Muscle of back (tissue), 11 donors: ENCODE data around the gene DTX2. TPM values are rescaled to one million over a fixed set of nuclear protein-coding genes. Genes with fewer than 3 reads are reported as not detected.
A peak's percentile ranks its signal among the peaks of the same experiment; 100 is the strongest.
"Not testable (repeated sequence)": the region's sequence is repeated elsewhere in the genome, so short reads cannot be mapped to it uniquely, and the experiment has no call there.

ENCODE experiments used
- DNase-seq, 3 donors: peaks; one replicate each; pipeline versions ENCODE4 v3.0.0 to v3.0.0-alpha.2; 2013
- polyA plus RNA-seq, 10 donors: library from polyadenylated mRNA; unstranded; fragments of 120-200 nt; gene quantifications; one replicate each; pipeline ENCODE4 v1.2.1, GENCODE V29; 2013; ENCODE audit not compliant: insufficient read length in 10 of 10

Gene DTX2
- polyA plus RNA-seq, 10 donors, result 5.3 to 9.3 (median 7.2) TPM

DNA sequence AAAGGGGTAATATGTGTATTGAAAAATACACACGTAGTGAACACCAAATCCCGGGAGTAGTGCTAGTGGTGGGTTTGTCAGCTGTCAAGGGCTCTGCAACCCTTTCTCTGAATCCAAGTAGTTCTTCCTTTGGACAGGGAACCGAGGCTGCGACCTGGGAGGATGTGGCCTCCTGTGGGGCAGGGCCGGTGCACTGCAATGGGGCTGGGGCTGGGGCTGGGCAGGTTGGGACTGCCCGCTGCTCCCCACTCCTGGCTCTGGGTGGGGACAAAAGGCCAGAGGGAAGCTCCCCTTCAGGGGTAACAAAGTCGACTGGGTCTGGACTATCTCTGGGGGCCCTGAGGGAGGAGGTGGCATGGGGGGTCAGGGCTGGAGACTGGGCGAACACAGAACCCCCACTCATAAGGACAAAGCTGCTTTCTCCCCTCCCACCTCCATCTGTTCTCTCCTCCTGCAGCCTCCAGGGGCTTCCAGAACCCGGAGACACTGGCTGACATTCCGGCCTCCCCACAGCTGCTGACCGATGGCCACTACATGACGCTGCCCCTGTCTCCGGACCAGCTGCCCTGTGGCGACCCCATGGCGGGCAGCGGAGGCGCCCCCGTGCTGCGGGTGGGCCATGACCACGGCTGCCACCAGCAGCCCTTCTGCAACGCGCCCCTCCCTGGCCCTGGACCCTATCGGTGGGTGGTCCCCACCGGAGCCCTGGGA is 49.8 kb downstream of the DTX2 start:
- not testable (repeated sequence) for DNase-seq

DNA sequence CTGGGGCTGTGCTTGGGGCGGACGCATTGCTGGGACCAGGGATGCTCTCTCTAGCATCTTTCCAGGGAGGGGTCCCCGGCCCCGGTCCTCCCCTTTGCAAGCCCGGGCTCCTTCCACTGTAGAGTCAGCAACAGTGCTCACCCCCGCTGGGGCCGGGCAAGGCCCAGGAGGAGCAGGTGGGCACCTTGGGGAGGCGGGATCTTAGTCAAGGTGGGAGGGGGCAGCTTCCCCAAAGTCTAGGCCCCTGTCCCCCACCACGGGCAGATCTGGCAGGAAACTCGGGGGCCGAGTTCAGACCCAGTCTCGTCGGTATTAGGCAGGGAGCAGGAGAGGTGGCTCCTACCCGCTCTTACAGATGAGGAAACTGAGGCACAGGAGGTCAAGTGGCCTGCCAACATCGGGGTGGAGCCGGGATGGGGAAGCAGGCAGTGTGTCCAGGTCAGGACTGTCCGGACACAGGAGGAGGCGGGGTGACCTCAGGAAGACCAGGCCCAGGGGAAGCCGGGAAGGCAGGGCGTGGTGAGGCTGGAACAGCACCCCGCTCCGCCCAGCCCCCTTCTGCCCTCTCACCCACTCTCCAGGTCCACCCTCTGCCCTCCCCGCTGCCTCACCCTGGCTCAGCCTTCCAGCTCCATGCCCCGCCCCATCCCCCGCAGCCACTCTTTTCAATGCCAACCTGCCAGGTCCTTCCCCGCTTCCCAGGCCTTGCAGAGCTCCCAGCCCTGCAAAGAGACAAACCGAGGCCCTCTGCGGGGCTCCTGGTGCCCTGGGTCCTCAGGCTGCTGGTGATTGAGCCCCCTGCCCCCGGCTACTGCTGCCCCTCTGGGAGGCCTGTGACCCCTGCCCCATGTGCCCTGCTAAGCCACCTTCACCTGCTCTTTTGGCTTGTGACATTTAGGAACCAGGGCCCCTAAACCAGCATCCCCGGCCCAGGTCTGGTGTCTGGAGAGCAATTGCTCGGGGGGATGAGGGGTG is 50.7 kb downstream of the DTX2 start:
- DNase-seq, result not testable (repeated sequence)

DNA sequence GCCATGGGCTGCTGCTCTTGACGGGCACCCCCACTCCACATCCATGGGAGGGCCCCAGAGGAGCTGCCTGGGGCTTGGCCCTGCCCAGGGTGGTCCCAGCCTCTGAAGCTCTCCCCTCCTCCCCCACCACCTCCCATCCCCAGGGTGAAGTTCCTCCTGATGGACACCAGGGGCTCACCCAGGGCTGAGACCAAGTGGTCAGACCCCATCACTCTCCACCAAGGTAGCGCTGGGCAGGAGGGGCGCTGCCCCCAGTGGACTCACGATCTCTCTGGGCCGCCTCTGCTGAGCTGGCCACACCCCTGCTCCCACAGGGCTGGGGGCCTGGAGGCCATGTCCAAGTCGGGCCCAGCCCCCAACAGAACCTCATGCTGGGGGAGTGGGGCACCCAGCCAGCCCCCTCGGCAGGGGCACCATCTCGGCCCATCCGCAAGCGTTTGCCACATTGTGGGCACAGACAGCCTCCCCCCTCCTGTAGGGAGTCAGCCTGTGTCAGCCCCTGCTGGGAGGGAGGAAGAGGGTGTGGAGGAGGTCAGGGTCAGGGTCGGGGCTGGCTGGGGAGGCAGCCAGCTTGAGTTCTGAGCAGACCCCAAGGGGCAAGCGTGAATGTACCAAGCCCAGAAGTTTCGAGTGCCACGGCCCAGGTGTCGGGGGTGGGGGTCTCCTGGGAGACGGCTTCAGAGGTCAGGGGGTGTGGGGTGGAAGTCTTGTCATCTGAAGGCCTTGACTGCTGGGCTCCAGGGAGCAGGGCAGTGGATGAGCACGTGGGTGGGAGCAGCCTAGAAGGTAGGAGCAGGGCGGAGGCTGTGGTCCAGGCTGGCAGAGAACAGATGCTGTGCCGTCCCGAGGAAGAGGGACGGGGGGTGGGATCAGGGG is 51.7 kb downstream of the DTX2 start:
- peak in 1 of 3 donors; percentile 6 for DNase-seq

DNA sequence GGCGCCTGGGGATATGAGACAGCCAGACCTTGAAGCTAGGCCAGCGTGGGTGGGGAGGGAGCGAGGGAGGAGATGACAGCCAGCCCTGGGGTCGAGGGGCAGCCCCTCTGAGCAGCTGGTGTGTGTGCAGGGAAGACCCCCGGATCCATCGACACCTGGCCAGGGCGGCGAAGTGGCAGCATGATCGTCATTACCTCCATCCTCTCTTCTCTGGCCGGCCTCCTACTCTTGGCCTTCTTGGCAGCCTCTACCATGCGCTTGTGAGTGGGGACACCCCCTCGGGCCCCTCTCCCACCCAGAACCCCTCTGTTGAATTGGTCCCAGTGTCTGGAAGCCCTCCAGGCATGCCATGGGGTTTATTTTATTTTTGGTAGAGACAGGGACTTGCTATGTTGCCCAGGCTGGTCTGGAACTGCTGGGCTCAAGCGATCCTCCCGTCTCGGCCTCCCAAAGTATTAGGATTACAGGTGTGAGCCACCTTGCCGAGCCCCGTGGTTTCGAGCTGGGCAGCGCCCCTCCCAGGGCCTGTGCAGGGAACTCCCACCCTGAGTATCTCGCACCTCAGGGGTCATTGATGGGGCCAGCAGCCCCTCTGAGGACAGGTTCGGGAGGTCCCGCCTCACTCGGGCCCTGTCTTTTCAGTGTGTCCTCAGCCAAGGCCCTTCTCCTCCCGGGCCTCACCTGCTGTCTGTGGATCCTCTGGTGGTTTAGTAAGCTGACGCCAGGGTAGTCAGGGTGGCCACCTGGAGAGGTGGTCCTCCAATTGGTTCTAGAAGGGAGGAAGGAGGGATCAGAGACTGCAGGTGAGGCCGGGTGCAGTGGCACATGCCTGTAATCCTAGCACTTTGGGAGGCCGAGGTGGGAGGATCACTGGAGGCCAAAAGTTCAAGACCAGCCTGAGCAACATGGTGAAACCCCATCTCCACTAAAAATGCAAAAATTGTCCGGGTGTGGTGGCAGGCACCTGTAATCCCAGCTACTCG is 52.6 kb downstream of the DTX2 start:
- DNase-seq, result peak in 1 of 3 donors; percentile 1

DNA sequence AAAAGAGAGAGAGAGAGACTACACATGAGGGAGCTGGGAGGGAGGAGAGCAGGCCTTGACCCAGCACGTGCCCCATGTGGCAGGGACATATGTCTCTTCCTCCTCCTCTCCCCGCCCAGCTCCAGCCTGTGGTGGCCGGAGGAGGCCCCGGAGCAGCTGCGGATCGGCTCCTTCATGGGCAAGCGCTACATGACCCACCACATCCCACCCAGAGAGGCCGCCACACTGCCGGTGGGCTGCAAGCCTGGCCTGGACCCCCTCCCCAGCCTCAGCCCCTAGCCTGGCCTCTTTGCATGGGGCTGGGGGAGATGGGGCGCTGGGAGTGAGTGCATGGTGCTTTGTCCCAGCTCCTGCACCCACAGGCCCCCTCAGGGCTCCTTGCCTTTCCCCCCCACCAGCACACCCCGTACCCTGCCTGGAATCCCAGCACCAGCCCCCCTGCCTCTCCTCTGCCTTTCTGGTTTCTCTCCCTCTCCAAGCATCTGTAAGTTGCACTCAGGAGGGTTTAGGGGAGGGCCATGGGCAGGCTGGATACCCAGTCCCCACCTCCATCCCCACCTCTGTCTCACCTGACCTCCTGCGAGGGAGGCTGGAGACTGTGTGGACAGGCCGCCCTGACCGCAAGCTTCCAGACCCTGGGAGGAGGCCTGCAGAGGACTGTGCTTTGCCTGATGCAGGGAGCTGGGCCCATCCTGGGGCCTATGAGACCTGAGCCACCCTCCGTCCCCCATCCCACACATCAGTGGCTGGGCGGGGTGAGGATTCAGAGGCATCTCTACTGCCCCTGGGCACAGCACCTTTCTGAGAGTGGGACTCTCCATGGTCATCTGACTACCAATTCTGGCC is 53.6 kb downstream of the DTX2 start:
- peak in 1 of 3 donors; percentile 4 for DNase-seq

DNA sequence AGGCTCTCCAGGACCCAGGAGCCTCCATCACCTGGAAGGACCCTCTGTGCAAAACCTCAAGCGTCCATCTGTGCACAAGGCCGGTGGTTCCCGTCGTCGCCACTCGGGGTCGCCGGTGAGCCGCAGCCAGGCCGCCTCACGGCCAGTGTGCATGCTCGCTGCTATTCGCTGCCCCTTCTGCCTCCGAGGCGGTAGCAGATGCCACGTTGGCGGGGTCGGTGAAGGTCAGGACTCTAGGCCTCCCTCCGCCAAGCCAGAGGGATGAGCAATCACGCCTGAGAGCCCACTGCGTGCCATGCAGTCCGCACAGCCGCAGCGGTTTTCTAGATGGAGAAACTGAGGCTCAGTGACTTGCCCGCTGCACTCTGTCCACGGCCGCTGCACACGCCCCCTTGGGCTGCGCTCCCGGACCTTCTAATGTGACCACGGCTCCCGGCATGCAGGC is 54.5 kb downstream of the DTX2 start:
- DNase-seq, result peak in 2 of 3 donors; percentile 17 to 53

DNA sequence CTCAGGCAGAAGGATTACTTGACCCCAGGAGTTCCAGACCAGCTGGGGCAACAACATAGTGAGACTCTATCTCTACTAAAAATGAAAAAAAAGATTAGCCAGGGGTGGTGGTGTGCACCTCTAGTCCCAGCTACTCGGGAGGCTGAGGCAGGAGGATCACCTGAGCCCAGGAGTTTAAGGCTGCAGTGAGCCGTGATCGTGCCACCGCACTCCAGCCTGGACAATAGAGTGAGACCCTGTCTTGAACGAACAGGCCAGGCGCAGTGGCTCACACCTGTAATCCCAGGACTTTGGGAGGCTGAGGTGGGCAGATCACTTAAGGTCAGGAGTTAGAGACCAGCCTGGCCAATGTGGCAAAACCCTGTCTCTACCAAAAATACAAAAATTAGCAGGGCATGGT is 55.4 kb downstream of the DTX2 start:
- not testable (repeated sequence) for DNase-seq

DNA sequence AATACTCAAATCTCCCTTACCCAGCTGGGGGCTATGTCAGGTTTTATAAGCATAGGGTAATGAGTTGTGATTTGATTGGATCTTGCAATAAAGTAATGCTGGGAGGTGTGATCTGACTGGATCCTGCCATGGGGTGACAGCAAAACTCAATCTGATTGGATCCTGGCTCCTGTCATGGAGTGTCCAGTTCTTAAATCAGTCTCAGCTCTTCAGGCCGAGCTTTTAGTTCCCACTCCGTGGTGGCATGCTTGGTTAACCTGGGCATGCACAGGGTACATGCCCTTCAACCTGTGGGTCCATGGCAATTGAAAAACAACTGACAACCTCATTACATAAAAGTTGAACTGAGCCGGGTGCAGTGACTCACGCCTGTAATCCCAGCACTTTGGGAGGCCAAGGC is 64.7 kb downstream of the DTX2 start:
- DNase-seq, result not testable (repeated sequence)

DNA sequence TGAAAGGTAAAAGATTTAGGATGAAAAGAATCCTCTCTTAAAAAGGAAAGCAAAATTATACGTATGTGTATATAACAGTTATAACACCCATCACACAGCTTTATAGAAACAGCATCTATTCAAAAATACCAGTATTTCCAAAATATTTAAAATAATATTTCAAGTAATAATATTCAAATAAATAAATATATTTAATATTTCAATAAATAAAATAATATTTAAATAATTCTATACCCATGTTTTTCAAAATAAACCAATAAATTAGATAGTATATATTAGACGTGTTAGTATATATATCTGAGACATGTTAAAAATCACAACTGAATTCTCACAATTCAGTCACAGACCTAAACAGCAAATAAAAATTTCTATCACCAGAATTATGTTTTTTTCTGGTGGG is 70.1 kb downstream of the DTX2 start:
- DNase-seq, result not testable (repeated sequence)

DNA sequence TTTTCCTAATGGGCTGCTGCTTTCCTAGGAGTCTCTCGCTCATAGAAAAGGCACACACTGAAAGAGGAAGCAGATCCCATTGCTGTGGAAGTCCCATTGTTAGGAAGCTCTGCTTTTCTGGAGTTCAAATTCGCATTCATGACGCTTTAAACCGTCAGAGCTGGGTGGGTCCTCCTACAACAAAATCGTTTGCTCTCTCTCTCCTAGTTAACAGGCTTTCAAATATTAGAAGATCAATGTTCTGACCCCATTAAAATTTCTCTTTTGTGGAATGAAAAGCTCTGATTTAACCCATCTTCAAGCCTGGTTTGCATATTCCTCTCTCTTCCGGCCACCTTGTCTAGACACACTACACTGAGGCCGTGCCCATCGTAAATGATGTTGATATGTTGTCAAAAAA is 81.7 kb downstream of the DTX2 start, which contains the start of gene SPDYE16:
TSS of gene SPDYE16 (minus strand) at position 101 of the 400 bp plus-strand sequence. CDS start 1,838 bp downstream, outside the sequence.
- DNase-seq, result not testable (repeated sequence)

DNA sequence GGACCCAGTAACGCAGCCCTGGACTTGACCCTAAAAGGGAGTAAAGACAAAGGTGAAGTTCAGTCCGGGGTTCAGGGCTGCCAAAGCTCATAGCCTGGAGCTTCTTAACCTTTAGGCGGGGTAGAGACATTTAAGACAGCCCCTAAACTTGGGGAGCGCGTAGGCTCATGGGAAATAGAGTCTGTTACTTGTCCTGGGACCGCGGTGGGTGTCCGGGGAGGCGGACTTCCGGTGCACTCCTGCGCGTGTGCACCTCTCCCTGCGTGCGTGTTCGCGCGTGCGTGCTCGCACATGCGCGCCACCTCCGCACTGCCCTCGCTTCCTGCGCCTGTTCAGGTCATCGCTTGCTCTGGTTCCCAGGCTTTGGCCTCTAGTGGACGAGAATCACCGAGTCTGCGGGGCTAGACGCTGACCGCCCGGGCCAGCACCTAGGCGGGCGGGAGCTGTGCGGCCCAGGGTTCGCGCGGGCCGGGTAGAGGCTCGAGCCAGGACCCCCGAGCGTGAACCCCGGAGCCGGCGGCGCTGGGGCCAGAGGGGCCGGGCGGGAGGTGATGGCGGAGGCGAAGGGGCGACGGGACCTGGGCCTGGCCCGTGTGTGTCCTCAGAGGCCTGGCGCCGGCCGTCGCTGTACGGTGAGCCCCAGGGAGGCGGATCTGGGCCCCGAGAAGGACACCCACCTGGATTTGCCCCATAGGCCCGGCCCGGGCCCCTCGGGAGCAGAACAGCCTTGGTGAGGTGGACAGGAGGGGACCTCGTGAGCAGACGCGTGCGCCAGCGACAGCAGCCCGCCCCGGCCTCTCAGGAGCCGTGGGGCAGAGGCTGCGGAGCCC is 87.7 kb downstream of the DTX2 start:
- DNase-seq, result peak; percentile 86 to 94 (median 89)

DNA sequence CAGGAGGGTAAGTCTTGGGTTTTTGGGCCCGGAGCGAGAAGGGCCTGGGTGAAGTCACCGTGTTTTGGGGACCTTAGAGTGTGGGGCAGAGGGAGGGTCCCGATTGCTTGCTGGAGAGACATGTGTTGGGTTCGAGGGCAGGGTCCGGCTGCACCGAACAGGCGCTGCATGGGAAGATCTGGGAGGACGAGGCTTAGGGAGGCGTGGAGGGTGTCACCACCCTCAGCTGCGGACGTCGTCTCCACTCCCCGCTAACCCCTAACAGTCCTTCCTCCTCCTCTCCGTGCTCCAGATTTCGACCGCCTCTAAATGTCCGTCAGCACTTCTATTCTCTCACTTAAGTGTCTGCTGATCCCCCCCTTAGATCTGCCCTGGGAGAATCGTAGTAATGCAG is 88.3 kb downstream of the DTX2 start:
- peak in 1 of 3 donors; percentile 1 for DNase-seq

DNA sequence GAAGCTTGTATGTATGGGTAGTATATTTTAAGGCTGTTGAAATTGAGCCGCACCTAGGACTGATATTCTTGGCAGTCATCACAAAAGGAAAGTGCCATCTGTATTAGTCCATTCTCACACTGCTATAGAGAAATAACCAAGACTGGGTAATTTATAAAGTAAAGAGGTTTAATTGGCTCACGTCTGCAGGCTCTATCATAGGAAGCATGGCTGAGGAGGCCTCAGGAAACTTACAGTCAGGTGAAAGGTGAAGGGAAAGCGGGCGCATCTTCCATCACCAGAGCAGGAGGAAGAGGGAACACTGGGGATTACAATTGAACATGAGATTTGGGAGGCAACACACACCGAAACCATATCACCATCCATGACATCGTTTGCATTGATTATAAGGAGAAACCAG is 90.5 kb downstream of the DTX2 start:
- DNase-seq, result not testable (repeated sequence)

Other genes starting within 250 kb of the DTX2 start
- 1,000 to 10,000 TPM in 9 of 10 donors, 100 to 1,000 TPM in 1; 954 to 1,773 (median 1,274) TPM for gene HSPB1, start 159.0 kb upstream of the DTX2 start, polyA plus RNA-seq
- 100 to 1,000 TPM; 146 to 214 (median 169) TPM for gene YWHAG, start 102.7 kb upstream of the DTX2 start, polyA plus RNA-seq
- gene SSC4D, start 52.0 kb upstream of the DTX2 start, polyA plus RNA-seq, result 1 to 10 TPM in 5 of 10 donors, under 1 TPM in 5; 0.43 to 1.9 (median 0.95) TPM
- 1 to 10 TPM in 8 of 10 donors, under 1 TPM in 2; 0.52 to 8.5 (median 1.6) TPM for gene ZP3, start 36.8 kb upstream of the DTX2 start, polyA plus RNA-seq
- gene UPK3B, start 48.8 kb downstream of the DTX2 start, polyA plus RNA-seq, result 1 to 10 TPM in 1 of 10 donors, under 1 TPM in 7, not detected in 2; 0.12 to 6.6 (median 0.39) TPM
- gene SPDYE16, start 81.6 kb downstream of the DTX2 start, polyA plus RNA-seq, result 1 to 10 TPM in 9 of 10 donors, under 1 TPM in 1; 0.70 to 5.4 (median 1.6) TPM
- 10 to 100 TPM in 6 of 10 donors, 1 to 10 TPM in 4; 6.5 to 18.9 (median 10.1) TPM for gene POMZP3, start 165.6 kb downstream of the DTX2 start, polyA plus RNA-seq